Mucosa of rectum (tissue), 2 donors: ENCODE data around the gene CCDC178.
A peak's percentile ranks its signal among the peaks of the same experiment; 100 is the strongest.

Experiments used
- H3K27ac ChIP-seq, 2 donors: one replicate each; pipeline ENCODE4 v1.7.0; 2013; ENCODE audit warnings: inconsistent platforms in 2 of 2, low read depth in 2 of 2, low read length in 2 of 2
- H3K27me3 ChIP-seq, 2 donors: one replicate each; pipeline ENCODE4 v1.7.0; 2013; ENCODE audit warnings: low read length in 2 of 2; ENCODE audit not compliant: control insufficient read depth in 2 of 2, insufficient read depth in 2 of 2
- H3K36me3 ChIP-seq, 2 donors: one replicate each; pipeline ENCODE4 v1.7.0; 2013; ENCODE audit warnings: low read length in 2 of 2; ENCODE audit not compliant: control insufficient read depth in 2 of 2, insufficient read depth in 2 of 2
- H3K4me1 ChIP-seq, 2 donors: one replicate each; pipeline ENCODE4 v1.7.0; 2013; ENCODE audit warnings: low read length in 2 of 2, mild to moderate bottlenecking in 1 of 2; ENCODE audit not compliant: control insufficient read depth in 2 of 2, insufficient read depth in 2 of 2
- H3K4me3 ChIP-seq, 2 donors: one replicate each; pipeline ENCODE4 v1.7.0; 2013; ENCODE audit warnings: low read length in 2 of 2
- H3K9ac ChIP-seq, 2 donors: one replicate each; pipeline ENCODE4 v1.7.0; 2013; ENCODE audit warnings: low read length in 2 of 2, low read depth in 1 of 2, mild to moderate bottlenecking in 1 of 2
- H3K9me3 ChIP-seq, 2 donors: one replicate each; pipeline ENCODE4 v1.7.0; 2013; ENCODE audit warnings: low read length in 2 of 2; ENCODE audit not compliant: control insufficient read depth in 2 of 2
- donor health status: healthy.
- donor health status: Normal muscosa, but diverticular disease.

The CCDC178 gene, protein sequence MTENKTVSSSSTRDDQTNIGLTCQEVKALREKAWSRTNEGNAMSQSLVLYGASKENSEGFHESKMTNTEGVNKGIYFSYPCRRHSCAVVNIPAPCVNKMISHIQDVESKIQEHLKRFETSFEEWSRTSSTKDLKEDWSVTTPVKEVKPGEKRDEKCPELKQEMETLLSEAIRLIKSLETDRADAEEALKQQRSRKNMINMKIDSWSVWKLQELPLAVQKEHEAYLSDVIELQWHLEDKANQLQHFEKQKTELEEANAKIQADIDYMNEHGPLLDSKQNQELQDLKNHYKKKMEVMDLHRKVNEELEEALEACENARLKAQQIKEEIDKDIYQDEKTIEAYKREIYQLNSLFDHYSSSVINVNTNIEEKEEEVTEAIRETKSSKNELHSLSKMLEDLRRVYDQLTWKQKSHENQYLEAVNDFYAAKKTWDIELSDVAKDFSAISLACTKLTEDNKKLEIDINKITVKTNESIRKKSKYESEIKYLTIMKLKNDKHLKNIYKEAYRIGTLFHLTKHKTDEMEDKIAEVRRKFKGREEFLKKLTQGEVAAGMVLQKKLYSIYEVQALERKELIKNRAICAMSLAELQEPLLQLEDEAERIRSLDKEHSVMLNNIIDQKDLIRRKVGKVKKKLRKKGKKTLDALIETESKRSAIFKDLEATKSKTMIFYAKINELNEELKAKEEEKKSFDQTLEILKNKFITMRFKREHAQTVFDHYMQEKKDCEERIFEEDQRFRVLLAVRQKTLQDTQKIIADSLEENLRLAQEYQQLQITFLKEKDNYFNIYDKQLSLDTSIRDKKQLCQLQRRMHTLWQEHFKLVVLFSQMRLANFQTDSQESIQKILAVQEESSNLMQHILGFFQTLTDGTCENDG

DNA sequence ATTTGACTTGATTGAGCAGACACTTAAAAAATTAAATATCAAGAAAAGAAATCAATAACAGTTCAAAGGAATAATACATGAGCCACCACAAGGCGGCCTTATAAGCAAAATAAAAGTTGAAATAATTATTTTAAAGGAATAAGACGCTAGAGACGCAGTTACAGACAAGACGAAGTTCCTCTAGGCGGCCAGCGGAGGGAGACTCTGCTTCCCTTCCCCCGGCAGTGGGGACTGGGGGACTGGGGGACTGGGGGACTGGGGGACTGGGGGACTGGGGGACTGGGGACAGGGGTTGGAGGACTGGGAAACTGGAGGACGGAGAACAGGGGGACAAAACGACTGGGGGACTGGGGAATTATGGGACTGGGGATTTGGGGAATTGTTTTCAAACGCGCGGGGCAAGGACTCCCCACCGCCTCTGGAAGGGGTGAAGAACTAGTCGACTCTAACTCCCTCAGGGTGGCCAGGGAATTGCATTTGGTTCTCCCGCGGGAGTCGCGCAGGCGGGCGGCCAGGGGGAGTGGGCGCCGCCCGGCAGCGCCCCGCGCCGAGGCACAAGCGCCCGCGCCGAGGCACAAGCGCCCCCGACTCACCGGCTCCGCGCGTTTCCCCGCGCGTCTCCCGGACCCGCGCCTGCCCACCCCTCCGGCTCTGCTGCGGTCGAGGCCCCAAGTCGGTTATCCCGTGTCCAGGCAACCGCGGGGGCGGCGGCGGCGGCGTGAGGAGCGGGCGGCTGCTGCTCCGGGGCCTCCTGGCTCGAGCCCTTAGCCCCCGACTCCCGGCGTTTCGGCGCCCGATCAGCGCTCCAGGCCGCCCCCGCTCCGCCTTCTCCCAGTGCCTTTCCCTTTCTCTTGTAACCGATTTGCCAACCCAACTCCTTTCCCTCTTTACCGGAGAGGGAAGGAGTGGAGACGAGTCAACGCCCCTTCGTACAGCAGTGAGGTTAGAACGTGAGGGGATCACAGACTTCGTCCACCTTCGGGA is at the start of gene CCDC178:
CCDC178 (minus strand) TSS at position 662 of the 984 bp plus-strand sequence. CDS start 28,633 bp downstream, outside the sequence.
- H3K27ac ChIP-seq: no peak within 1 kb of the TSS
- no peak within 1 kb of the TSS for H3K9ac ChIP-seq

DNA sequence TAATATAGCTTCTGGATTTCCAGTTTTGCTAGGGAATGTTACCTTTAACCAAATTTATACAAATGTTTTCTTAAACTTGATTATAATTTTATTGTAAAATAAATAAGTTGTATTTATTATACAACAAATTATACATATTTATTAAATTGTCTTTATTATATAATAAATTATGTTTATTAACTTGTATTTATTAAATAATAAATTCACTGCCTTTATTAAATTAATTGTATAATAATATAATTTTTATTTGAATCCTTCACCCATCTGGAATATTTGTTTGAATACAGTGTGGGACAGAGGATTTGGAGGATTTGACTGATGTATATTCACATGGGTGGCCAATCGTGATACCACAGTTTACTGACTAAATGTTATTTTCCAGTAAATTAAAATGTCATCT is 43.4 kb upstream of the CCDC178 start:
- Histone ChIP-seq H3K9ac (no peak overlapping the region), H3K9me3 (no peaks in the 10 kb centered on the region), H3K36me3 (no peaks in the 10 kb centered on the region), H3K4me3 (no peak overlapping the region), H3K27ac (no peak overlapping the region), H3K27me3 (no peaks in the 10 kb centered on the region), H3K4me1 (no peaks in the 10 kb centered on the region)

More for the DNA sequence above, at the start of gene CCDC178:
- H3K36me3 ChIP-seq: no peaks in the 10 kb centered on the region
- H3K9me3 ChIP-seq: no peaks in the 10 kb centered on the region
- peaks cover 0 to 3% of the 10 kb centered on the region in 2 donors for H3K27me3 ChIP-seq
- H3K4me1 ChIP-seq: peaks cover 0 to 4% of the 10 kb centered on the region in 2 donors
- peak within 1 kb of the TSS; percentile 23 to 46 for H3K4me3 ChIP-seq

DNA sequence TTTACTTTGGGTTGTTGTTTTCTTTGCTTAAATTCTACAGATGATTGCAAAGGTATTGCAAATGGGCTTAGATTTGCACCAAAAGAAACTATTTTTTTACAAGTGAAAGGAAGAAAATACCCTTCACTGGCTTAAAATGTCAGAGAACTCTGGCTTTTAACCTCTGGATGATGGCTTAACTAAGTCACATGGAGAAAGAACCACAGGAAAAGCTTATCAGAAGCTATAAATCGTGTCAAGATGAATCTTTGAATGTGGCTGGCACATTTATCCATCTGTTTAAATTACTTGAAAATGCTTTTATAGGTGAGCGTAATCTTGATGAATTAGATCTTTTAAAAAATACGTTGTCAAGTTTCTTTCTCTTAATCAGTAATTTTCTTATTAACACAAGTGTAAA is 32.0 kb upstream of the CCDC178 start:
- no peaks in the 10 kb centered on the region for H3K9me3 ChIP-seq
- H3K9ac ChIP-seq: no peak overlapping the region
- no peak overlapping the region for H3K4me3 ChIP-seq
- no peaks in the 10 kb centered on the region for H3K27me3 ChIP-seq
- no peak overlapping the region for H3K27ac ChIP-seq
- no peaks in the 10 kb centered on the region for H3K4me1 ChIP-seq
- H3K36me3 ChIP-seq: no peaks in the 10 kb centered on the region

DNA sequence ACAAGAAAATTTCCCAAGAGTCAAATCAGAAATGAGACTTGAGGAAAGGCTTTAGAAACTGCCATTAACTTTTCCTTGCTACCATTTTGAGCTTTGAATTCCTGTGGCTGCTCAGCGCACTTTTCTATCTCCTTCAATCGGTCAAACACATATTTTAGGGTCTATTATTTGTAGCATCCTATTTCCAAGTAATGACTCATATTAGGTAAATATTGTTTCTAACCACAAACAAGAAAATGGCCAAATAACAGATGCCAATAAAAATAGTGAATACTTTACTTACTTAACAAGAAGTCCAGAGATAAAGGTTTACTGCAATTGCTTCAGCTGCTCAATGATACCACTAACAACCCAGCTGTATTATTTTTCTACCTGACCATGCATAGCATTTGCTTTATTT is 29.7 kb upstream of the CCDC178 start:
- Histone ChIP-seq H3K27me3 (no peaks in the 10 kb centered on the region), H3K27ac (no peak overlapping the region), H3K9me3 (no peaks in the 10 kb centered on the region)

DNA sequence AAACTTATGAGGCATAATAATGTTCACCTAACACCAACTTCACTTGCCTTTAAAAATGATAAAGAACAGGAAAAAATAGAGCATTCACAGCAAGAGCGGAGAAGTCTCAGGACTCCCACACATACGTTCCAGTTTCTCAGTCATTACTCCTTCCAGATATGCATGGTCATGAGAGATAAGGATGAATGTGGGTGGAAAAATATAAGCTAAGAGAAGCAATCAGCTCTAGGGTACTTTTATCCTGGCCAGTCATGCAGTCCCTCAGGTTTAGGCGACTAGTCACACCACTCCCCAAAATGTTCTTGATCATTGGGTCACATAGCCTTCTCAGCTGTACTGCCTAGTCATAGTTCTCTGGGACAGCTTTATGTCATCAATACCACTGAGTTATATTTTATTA is 29.2 kb upstream of the CCDC178 start:
- Histone ChIP-seq H3K27ac (no peak overlapping the region), H3K27me3 (no peaks in the 10 kb centered on the region), H3K36me3 (no peaks in the 10 kb centered on the region), H3K4me1 (no peaks in the 10 kb centered on the region), H3K4me3 (no peak overlapping the region), H3K9ac (no peak overlapping the region), H3K9me3 (no peaks in the 10 kb centered on the region)

More for the DNA sequence above, 29.7 kb upstream of the CCDC178 start:
- H3K4me1 ChIP-seq: no peaks in the 10 kb centered on the region
- no peaks in the 10 kb centered on the region for H3K36me3 ChIP-seq
- no peak overlapping the region for H3K4me3 ChIP-seq
- no peak overlapping the region for H3K9ac ChIP-seq

DNA sequence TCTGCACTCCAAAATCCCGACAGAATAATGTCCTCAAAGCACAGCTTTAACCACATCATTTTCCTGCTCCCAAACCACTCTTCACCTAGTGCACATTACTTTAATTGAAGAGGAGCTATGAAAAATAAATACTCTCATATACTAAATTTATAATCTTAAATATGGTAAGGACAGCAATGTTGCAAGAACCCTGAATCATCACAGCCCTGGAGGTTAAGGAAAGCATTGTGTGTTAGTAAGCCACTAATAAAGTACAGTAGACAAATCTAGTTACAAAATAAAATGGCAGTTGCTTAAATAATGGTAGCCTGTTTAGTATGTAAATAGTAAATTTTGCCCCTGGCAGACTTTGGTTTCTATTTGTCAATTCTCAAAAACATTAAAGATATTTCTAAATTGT is 27.0 kb upstream of the CCDC178 start:
- Histone ChIP-seq H3K36me3 (no peaks in the 10 kb centered on the region), H3K4me1 (no peaks in the 10 kb centered on the region), H3K9me3 (no peaks in the 10 kb centered on the region), H3K4me3 (no peak overlapping the region), H3K27me3 (no peaks in the 10 kb centered on the region), H3K27ac (no peak overlapping the region), H3K9ac (no peak overlapping the region)

DNA sequence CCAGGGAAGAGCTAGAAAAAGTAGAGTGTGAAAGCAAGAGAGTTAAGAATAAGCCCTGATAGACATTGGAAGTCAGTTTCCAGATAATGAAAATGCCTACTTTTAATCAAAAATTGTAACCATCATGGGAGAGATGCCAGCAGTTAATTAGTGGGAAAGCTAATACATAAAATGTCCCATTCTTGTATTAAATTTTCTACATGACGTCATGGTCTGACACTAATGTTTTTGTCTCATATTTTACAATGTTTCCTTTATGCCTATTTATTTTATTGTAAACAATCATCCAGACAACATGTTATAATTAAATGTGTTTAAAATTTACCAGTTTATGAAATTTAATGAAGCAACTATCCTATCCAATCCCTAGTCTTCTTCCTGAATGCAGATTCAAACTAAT is 26.3 kb upstream of the CCDC178 start:
- Histone ChIP-seq H3K9ac (no peak overlapping the region), H3K27me3 (no peaks in the 10 kb centered on the region), H3K27ac (no peak overlapping the region), H3K36me3 (no peaks in the 10 kb centered on the region), H3K9me3 (no peaks in the 10 kb centered on the region), H3K4me3 (no peak overlapping the region), H3K4me1 (no peaks in the 10 kb centered on the region)

DNA sequence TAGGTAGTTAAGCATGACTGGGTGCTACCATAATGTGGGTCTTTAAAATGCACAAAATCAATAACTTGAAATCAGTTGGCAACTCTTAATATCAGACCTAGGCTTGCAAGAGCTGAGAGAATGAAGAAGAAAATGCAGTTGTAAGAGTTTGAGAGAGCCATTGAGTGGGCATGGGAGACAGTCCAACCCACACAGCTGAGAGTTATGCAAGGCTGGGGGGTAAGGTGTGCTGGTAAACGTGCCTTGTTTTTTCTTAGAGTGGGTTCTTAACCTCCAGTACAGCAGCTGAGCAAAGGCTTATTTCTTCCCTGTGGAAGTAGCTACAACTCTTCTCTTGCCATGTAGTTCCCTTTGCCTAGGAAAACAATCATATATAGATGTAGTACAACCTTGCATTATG is 20.2 kb upstream of the CCDC178 start:
- Histone ChIP-seq H3K36me3 (no peaks in the 10 kb centered on the region), H3K27me3 (no peaks in the 10 kb centered on the region), H3K9me3 (no peaks in the 10 kb centered on the region), H3K4me1 (no peaks in the 10 kb centered on the region), H3K27ac (no peak overlapping the region), H3K9ac (no peak overlapping the region), H3K4me3 (no peak overlapping the region)

DNA sequence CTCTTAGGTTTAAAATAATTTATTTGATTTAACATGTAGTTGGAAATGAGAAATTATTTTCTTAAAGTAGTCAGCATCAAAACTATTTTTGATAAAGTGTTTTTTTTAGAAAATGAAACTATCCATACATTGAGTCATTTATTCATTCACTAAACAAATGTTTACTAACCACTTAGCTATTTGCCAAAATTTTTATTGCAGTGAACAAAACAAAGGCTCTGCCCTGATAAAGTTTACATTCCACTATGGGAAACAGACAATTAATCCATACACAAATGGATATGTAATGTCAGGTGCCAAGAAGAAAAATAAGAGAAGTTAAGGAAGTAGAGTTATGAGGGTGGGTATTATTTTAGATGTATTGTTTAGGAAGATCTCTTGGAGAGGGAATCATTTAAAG is 19.1 kb upstream of the CCDC178 start:
- Histone ChIP-seq H3K36me3 (no peaks in the 10 kb centered on the region), H3K4me3 (no peak overlapping the region), H3K4me1 (no peaks in the 10 kb centered on the region), H3K27me3 (no peaks in the 10 kb centered on the region), H3K27ac (no peak overlapping the region), H3K9ac (no peak overlapping the region), H3K9me3 (no peaks in the 10 kb centered on the region)
